GM12892 (cell line): ENCODE measurements around the gene SMIM43.

Experiments
- POLR2A ChIP-seq: IDR thresholded peaks from 2 replicates; pipeline ENCODE4 v1.6.1; 2011; ENCODE audit warnings: low read depth, low read length, control low read depth
- POLR2AphosphoS5 ChIP-seq: IDR thresholded peaks from 2 replicates; pipeline ENCODE4 v1.6.1; 2011; ENCODE audit warnings: low read depth, low read length, control low read depth
- TAF1 ChIP-seq: IDR thresholded peaks from 2 replicates; pipeline ENCODE4 v1.6.1; 2011; ENCODE audit warnings: low read depth, mild to moderate bottlenecking, control low read depth, low read length, borderline replicate concordance

DNA sequence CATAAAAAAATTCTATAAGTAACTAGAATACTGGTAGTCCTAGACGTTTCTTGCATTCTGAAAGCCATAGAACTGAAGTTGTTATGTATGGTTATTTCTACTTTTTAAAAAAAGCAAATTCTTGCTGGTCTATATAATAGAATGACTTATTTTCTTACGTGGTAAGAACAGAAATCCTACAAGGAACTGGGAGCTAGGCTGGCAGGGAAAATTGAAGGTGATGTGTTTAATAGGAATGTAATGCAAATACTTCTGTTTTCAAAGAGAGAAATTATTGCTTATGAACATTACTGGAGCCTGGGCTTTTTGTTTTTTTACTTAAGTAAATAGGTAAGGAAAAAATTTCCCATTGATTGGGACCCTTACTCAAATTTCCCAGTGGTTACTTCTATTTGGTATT is 49.8 kb upstream of the SMIM43 start:
- no peak for TF ChIP-seq TAF1
- no peak for TF ChIP-seq POLR2AphosphoS5
- no peak for TF ChIP-seq POLR2A
